HCT116 (cell line): Measurements from ENCODE around the gene DTNB. TPM values are rescaled to one million over a fixed set of nuclear protein-coding genes. Genes with fewer than 3 reads are reported as not detected.

Experiments used
- ATAC-seq: fragments of 200-7000 bp; cut with Tn5 transposase; 2 replicates; pipeline ENCODE4 v1.9.1; 2020; ENCODE audit warnings: mild to moderate bottlenecking, moderate library complexity
- BruUV-seq: library from RNA; stranded (reverse); fragments of 400-500 nt; replicated peaks from 2 replicates; lab custom pipeline; 2021; lab: Mats Ljungman, UMichigan
- CTCF ChIA-PET: fragments of 300-600 bp; sonication (Branson Sonifier 250); formaldehyde crosslinking; loops from one replicate; lab custom pipeline; 2021; ENCODE audit warnings: antibody characterized with exemption; lab: Charles Lee
- POLR2A ChIA-PET: fragments of 300-600, 350-600 bp; sonication (Branson Sonifier 250); formaldehyde crosslinking; loops from one replicate; lab custom pipeline; 2021; ENCODE audit warnings: antibody characterized with exemption; lab: Charles Lee
- RAD21 ChIA-PET, 2 experiments: fragments of 300-600 bp; sonication (Branson Sonifier 250); formaldehyde crosslinking; loops; one replicate each; lab custom pipeline; 2023; ENCODE audit warnings: low total read pairs in 2 of 2; ENCODE audit not compliant: uncharacterized antibody in 2 of 2, unreplicated experiment in 2 of 2, low non-redundant PET in 1 of 2; lab: Charles Lee
- DNase-seq: peaks from one replicate; pipeline ENCODE4 v3.0.0-alpha.2; 2010; ENCODE audit warnings: low read depth, low spot score
- H2AFZ ChIP-seq: fragments of 200-600 bp; shearing (Covaris generic), sonication (generic); 2 replicates; pipeline ENCODE4 v1.6.1; 2017; ENCODE audit warnings: low read depth, mixed run types, mixed read lengths, antibody characterized with exemption, low read length; ENCODE audit not compliant: poor library complexity, severe bottlenecking
- H3K27ac ChIP-seq: 2 replicates; pipeline ENCODE4 v1.5.1; 2012; ENCODE audit warnings: low read depth, low read length
- H3K27me3 ChIP-seq: fragments of 200-600 bp; sonication (generic); 2 replicates; pipeline ENCODE4 v1.6.1; 2016; ENCODE audit warnings: mixed run types, low read length, mixed read lengths; ENCODE audit not compliant: insufficient read depth
- H3K36me3 ChIP-seq, 2 experiments: fragments of 200-500 bp in 1 of 2; fragments of 200-600 bp in 1 of 2; sonication (Bioruptor generic) in 1 of 2; sonication (generic) in 1 of 2; 2 replicates each; pipeline versions ENCODE4 v1.5.1 to v1.6.1; 2014 to 2016; ENCODE audit warnings: low read length in 2 of 2, inconsistent platforms in 1 of 2, mixed read lengths in 1 of 2, mixed run types in 1 of 2; ENCODE audit not compliant: insufficient read depth in 2 of 2, control insufficient read depth in 1 of 2
- H3K4me1 ChIP-seq, 2 experiments: fragments of 200-600 bp in 1 of 2; sonication (generic) in 1 of 2; 2 replicates each; pipeline versions ENCODE4 v1.5.1 to v1.6.1; 2012 to 2017; ENCODE audit warnings: low read length in 2 of 2, inconsistent platforms in 1 of 2, mild to moderate bottlenecking in 1 of 2, mixed read lengths in 1 of 2, mixed run types in 1 of 2, moderate library complexity in 1 of 2; ENCODE audit not compliant: insufficient read depth in 2 of 2, control insufficient read depth in 1 of 2
- H3K4me2 ChIP-seq: fragments of 200-600 bp; sonication (generic); 2 replicates; pipeline ENCODE4 v1.6.1; 2017; ENCODE audit warnings: mixed run types, low read length, mixed read lengths
- H3K4me3 ChIP-seq, 2 experiments: fragments of 200-600 bp in 1 of 2; sonication (generic) in 1 of 2; replicated peaks in 1 of 2; 2 replicates each; pipeline ENCODE4 v1.5.1; 2011 to 2016; ENCODE audit warnings: low read length in 2 of 2, control low read depth in 1 of 2, low read depth in 1 of 2, mild to moderate bottlenecking in 1 of 2, mixed read lengths in 1 of 2, mixed run types in 1 of 2
- H3K79me2 ChIP-seq: fragments of 200-600 bp; sonication (generic); 2 replicates; pipeline ENCODE4 v1.6.1; 2017; ENCODE audit warnings: mild to moderate bottlenecking, mixed run types, low read length, moderate library complexity, mixed read lengths; ENCODE audit not compliant: insufficient read depth
- H3K9ac ChIP-seq: fragments of 200-600 bp; sonication (generic); 2 replicates; pipeline ENCODE4 v1.6.1; 2016; ENCODE audit warnings: low read length, mixed read lengths
- H3K9me2 ChIP-seq: fragments of 200-600 bp; sonication (generic), shearing (Covaris generic); 2 replicates; pipeline ENCODE4 v1.6.1; 2017; ENCODE audit warnings: mixed run types, mild to moderate bottlenecking, moderate library complexity; ENCODE audit not compliant: insufficient read depth
- H3K9me3 ChIP-seq, 2 experiments: fragments of 200-500 bp in 1 of 2; fragments of 200-600 bp in 1 of 2; sonication (Bioruptor generic) in 1 of 2; sonication (generic) in 1 of 2; 2 replicates each; pipeline ENCODE4 v1.6.1; 2014 to 2017; ENCODE audit warnings: low read length in 2 of 2, mixed read lengths in 2 of 2, inconsistent platforms in 1 of 2, low read depth in 1 of 2, mild to moderate bottlenecking in 1 of 2, mixed run types in 1 of 2, moderate library complexity in 1 of 2; ENCODE audit not compliant: control insufficient read depth in 1 of 2, insufficient read depth in 1 of 2
- H4K20me1 ChIP-seq: fragments of 200-600 bp; sonication (generic), shearing (Covaris generic); 2 replicates; pipeline ENCODE4 v1.6.1; 2017; ENCODE audit warnings: mixed run types, mild to moderate bottlenecking, moderate library complexity; ENCODE audit not compliant: insufficient read depth
- CBX3 ChIP-seq: IDR thresholded peaks from 2 replicates; pipeline ENCODE4 v1.6.1; 2012; ENCODE audit warnings: low read depth
- CTCF ChIP-seq, 3 experiments: fragments of 200-600 bp in 1 of 3; sonication (generic) in 1 of 3; IDR thresholded peaks in 2 of 3; conservative IDR thresholded peaks in 1 of 3; 2 replicates each; pipeline ENCODE4 v1.5.1; 2012 to 2017; ENCODE audit warnings: low read depth in 2 of 3, low read length in 2 of 3, antibody characterized with exemption in 1 of 3, borderline replicate concordance in 1 of 3, control low read depth in 1 of 3, mild to moderate bottlenecking in 1 of 3, mixed read lengths in 1 of 3, mixed run types in 1 of 3, moderate library complexity in 1 of 3; ENCODE audit not compliant: insufficient read depth in 1 of 3
- EGR1 ChIP-seq: IDR thresholded peaks from 2 replicates; pipeline ENCODE4 v1.6.1; 2012; ENCODE audit warnings: low read depth
- ELF1 ChIP-seq: IDR thresholded peaks from 2 replicates; pipeline ENCODE4 v1.6.1; 2012; ENCODE audit warnings: low read depth, borderline replicate concordance
- EZH2 ChIP-seq: fragments of 200-600 bp; sonication (generic); IDR thresholded peaks from 2 replicates; pipeline ENCODE4 v1.6.1; 2017; ENCODE audit warnings: antibody characterized with exemption, mixed run types
- EZH2phosphoT487 ChIP-seq: fragments of 200-600 bp; IDR thresholded peaks from 2 replicates; pipeline ENCODE4 v1.6.1; 2018; ENCODE audit warnings: antibody characterized with exemption, borderline replicate concordance
- FOSL1 ChIP-seq: IDR thresholded peaks from 2 replicates; pipeline ENCODE4 v1.6.1; 2012; ENCODE audit warnings: low read depth
- MAX ChIP-seq: IDR thresholded peaks from 2 replicates; pipeline ENCODE4 v1.6.1; 2012
- POLR2A ChIP-seq: IDR thresholded peaks from 2 replicates; pipeline ENCODE4 v1.7.0; 2011; ENCODE audit warnings: borderline replicate concordance; ENCODE audit not compliant: insufficient read depth, insufficient read length; ENCODE audit errors: extremely low read depth
- POLR2AphosphoS5 ChIP-seq: IDR thresholded peaks from 2 replicates; pipeline ENCODE4 v1.6.1; 2011; ENCODE audit warnings: mild to moderate bottlenecking, low read depth, low read length, moderate library complexity
- RAD21 ChIP-seq: IDR thresholded peaks from 2 replicates; pipeline ENCODE4 v1.6.1; 2012; ENCODE audit warnings: low read depth, mild to moderate bottlenecking
- SIN3A ChIP-seq: IDR thresholded peaks from 2 replicates; pipeline ENCODE4 v1.6.1; 2012; ENCODE audit warnings: low read depth
- SP1 ChIP-seq: IDR thresholded peaks from 2 replicates; pipeline ENCODE4 v1.6.1; 2012; ENCODE audit warnings: low read depth
- SRF ChIP-seq: IDR thresholded peaks from 2 replicates; pipeline ENCODE4 v1.6.1; 2012; ENCODE audit warnings: low read depth
- TCF7L2 ChIP-seq: IDR thresholded peaks from 2 replicates; pipeline ENCODE4 v1.7.0; 2011; ENCODE audit warnings: borderline replicate concordance, inconsistent platforms; ENCODE audit not compliant: insufficient read depth, insufficient read length; ENCODE audit errors: extremely low read depth
- YY1 ChIP-seq: IDR thresholded peaks from 2 replicates; pipeline ENCODE4 v1.6.1; 2011; ENCODE audit warnings: low read length, low read depth, moderate library complexity, mild to moderate bottlenecking; ENCODE audit not compliant: insufficient replicate concordance; ENCODE audit errors: extremely low read depth
- ZBTB33 ChIP-seq: IDR thresholded peaks from 2 replicates; pipeline ENCODE4 v1.6.1; 2011; ENCODE audit warnings: mild to moderate bottlenecking, low read length, moderate library complexity; ENCODE audit not compliant: insufficient replicate concordance; ENCODE audit errors: extremely low read depth
- ZNF274 ChIP-seq: fragments of 200-500 bp; sonication (Bioruptor generic); IDR thresholded peaks from 2 replicates; pipeline ENCODE4 v1.6.1; 2014; ENCODE audit warnings: mild to moderate bottlenecking, low read depth, low read length, inconsistent platforms
- intact Hi-C: fragments of 100-400 bp; cut with micrococcal nuclease; formaldehyde crosslinking; loops from 2 replicates; pipeline ENCODE4 v1.10.0; 2022
- total RNA-seq: library from RNA; stranded (reverse); gene quantifications from one replicate; pipeline ENCODE4 v1.2.1, GENCODE V29; 2021; ENCODE audit not compliant: unreplicated experiment
- TF ChIP-seq, protein P1 (sequence below): IDR thresholded peaks from 2 replicates; pipeline ENCODE4 v1.6.1; 2012
- TF ChIP-seq, protein P2 (sequence below): IDR thresholded peaks from 2 replicates; pipeline ENCODE4 v1.6.1; 2012; ENCODE audit warnings: low read depth

DTNB gene
- total RNA-seq, 1 experiment from 2014 or later: 30.2 TPM

DNA sequence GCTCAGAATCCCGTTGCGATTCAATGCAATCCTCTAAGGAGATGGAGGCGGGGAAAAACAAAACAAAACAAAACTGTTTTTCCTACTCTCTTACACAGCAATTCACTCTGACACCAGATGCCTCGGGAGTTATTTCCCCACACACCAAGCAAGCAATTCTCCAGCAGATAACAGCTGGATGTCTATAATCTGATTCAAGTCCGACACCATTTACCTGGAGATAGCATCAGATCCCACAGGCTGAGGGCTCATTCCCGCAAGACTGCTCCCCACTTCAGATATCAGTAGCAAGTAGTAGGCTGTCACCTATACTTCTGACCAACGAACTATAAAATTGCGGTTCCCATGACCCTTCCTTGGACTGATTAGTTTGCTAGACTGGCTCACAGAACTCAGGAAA lies 58.7 kb downstream of the DTNB start:
- Histone ChIP-seq H3K9me3 (no peaks in the 10 kb centered on the region), H3K4me2 (no peak overlapping the region), H4K20me1 (no peaks in the 10 kb centered on the region)
- intact Hi-C loops: no loop called here
- CTCF ChIA-PET: interaction anchor here (1.2 kb wide), 1 partner anchor 85 kb away, joined by 3 read pairs; no protein-coding TSS in a partner anchor
- TF ChIP-seq YY1: no peak
- TF ChIP-seq EZH2: no peak
- no peak for TF ChIP-seq MAX
- TF ChIP-seq, protein P1, sequence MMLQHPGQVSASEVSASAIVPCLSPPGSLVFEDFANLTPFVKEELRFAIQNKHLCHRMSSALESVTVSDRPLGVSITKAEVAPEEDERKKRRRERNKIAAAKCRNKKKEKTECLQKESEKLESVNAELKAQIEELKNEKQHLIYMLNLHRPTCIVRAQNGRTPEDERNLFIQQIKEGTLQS: no peak
- no peak for TF ChIP-seq SP1
- TF ChIP-seq CTCF (IDR thresholded peaks at IDR 0.05 in 2 of 3, conservative IDR thresholded peaks at IDR 0.05 in 1 of 3; ENCODE audit: borderline replicate concordance in 1 of 3, insufficient read depth in 1 of 3, low read depth in 2 of 3, low read length in 2 of 3): no peak
- TF ChIP-seq EZH2phosphoT487: no peak
- no peak for TF ChIP-seq ZNF274
- no peak for TF ChIP-seq POLR2A
- no peak for TF ChIP-seq FOSL1
- no peak for TF ChIP-seq RAD21
- TF ChIP-seq SRF: no peak
- no peak for TF ChIP-seq POLR2AphosphoS5
- TF ChIP-seq, protein P2, sequence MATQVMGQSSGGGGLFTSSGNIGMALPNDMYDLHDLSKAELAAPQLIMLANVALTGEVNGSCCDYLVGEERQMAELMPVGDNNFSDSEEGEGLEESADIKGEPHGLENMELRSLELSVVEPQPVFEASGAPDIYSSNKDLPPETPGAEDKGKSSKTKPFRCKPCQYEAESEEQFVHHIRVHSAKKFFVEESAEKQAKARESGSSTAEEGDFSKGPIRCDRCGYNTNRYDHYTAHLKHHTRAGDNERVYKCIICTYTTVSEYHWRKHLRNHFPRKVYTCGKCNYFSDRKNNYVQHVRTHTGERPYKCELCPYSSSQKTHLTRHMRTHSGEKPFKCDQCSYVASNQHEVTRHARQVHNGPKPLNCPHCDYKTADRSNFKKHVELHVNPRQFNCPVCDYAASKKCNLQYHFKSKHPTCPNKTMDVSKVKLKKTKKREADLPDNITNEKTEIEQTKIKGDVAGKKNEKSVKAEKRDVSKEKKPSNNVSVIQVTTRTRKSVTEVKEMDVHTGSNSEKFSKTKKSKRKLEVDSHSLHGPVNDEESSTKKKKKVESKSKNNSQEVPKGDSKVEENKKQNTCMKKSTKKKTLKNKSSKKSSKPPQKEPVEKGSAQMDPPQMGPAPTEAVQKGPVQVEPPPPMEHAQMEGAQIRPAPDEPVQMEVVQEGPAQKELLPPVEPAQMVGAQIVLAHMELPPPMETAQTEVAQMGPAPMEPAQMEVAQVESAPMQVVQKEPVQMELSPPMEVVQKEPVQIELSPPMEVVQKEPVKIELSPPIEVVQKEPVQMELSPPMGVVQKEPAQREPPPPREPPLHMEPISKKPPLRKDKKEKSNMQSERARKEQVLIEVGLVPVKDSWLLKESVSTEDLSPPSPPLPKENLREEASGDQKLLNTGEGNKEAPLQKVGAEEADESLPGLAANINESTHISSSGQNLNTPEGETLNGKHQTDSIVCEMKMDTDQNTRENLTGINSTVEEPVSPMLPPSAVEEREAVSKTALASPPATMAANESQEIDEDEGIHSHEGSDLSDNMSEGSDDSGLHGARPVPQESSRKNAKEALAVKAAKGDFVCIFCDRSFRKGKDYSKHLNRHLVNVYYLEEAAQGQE: no peak
- no peak for TF ChIP-seq EGR1
- TF ChIP-seq ELF1: no peak
- no peak for TF ChIP-seq CBX3
- TF ChIP-seq ZBTB33: no peak
- no peak for TF ChIP-seq SIN3A
- no peak for TF ChIP-seq TCF7L2
- TF ChIP-seq, all 23 proteins: peak for 0
- Histone ChIP-seq H3K4me3 (no peak overlapping the region), H3K27ac (no peak overlapping the region), H3K27me3 (no peaks in the 10 kb centered on the region), H3K36me3 (no peaks in the 10 kb centered on the region), H3K9ac (no peak overlapping the region), H3K9me2 (no peaks in the 10 kb centered on the region), H2AFZ (no peak overlapping the region), H3K79me2 (no peaks in the 10 kb centered on the region), H3K4me1 (peaks cover 12 to 15% of the 10 kb centered on the region in 2 experiments)
- BruUV-seq: no TSS peak
- ATAC-seq (no peak), DNase-seq (no peak)
- RAD21 ChIA-PET: no interaction called here
- POLR2A ChIA-PET: no interaction called here
